GM18508 (cell line): ENCODE data around the gene SLC15A3.
"Not testable (repeated sequence)": the region's sequence is repeated elsewhere in the genome, so short reads cannot be mapped to it uniquely, and the experiment has no call there.

Experiments used
- ATAC-seq: cut with Tn5 transposase; IDR thresholded peaks from one replicate; pipeline ENCODE4 v1.9.1; 2021; ENCODE audit warnings: moderate number of reproducible peaks; ENCODE audit not compliant: insufficient read depth, unreplicated experiment

Gene SLC15A3

DNA sequence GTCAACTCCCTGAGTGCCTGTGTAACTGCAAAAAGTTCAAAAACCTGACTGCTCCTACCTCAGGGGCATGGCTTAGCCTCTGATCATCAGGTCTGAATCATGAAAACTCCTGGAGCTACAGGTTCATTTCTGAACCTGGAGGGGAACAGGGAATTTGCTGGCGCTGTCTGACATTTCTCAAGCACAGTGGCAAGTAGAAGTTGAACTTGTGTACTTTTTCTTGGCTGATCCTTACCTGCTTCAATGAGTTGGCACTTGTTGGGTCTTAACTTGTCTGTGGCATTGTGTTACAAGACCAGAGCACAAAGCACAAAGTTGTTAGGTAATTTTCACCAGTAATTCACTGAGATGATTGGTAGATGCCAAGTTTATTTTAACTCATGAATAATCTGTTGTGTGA is 34.7 kb downstream of the SLC15A3 start:
- no peak for ATAC-seq

DNA sequence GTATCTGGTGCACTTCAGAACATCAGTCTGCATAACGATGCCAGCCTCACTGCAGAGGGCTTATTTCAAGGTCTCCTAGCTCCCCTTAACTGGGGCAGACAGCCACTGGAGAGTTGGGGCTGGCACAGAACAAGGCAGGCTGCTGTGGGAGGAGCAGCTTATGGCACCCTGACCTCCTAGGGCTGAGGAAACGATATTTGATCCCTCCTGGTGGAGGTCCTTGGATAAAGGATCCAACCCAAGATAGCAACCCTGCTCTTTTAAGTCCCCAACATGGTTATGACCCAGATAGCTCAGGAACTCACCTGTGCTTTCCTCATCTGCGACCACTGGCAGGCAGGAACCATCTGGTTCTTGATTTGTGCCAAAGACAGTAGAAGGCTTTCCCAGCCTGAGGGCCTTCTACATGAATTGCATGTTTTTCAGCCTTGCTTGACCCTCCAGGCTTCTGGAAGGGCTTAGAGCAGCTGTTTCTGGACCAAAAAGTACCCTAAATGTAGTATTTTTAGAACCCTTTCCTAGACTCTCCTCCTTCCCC is 35.2 kb downstream of the SLC15A3 start:
- no peak for ATAC-seq

DNA sequence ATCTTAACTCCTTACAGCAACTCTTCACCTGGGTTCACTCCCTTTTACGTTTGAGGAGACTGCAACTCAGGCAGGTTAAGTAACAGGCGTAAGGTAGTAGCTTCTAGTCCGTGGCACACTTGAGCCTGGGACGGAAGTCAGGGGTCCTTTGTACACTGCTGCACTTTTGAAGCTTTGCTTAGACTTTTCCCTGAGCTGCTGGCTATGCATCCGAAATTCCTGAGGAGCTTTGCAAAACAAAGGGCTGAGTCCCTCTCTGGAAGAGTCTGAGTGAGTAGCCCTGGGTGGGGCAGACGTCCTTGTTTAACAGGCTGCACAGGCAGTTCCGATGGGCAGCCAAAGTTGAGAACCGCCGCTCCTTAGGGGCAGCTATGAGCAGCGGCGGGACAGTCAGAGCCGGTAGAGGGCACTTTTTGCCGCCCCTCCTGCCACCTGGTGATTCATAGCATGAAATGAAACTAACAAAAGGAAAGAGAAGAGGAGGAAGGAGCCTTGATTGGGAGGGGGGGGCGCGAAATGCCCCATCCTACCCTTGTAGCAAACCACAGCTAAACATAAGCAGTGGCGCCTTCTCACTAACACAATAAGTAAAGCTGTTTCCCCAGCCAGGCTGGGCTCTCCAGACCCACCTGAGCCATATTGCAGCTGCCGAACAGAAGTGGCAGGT is 36.6 kb downstream of the SLC15A3 start:
- no peak for ATAC-seq

DNA sequence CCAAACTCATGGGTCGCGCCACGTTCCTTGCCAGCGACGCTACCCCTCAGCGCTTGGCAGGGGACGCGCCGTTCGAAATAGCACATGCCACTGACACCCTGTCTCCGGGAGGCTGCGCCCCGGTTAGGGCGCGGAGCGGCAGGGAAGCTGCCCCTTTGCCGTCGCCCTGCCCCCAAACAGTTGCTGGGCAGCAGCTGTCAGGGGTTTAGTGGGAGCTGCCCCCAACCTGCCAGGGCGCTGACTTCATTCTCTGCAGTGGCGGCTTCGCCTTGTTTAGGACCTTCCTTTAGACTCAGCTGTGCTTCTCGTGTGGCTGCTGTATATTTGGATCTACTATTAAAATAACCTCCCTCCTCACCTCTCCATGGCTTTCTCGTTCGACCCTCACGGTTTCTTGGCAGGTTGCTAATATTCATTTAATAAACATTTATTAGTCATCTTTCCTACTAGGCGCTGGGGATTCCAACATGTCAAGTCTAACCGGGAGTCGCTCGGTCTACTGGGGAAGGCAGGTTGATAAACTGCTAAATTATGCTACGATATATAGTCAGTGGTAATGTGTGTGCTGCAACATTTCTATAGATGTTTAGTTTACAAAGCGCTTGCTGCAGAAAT is 37.2 kb downstream of the SLC15A3 start:
- no peak for ATAC-seq

DNA sequence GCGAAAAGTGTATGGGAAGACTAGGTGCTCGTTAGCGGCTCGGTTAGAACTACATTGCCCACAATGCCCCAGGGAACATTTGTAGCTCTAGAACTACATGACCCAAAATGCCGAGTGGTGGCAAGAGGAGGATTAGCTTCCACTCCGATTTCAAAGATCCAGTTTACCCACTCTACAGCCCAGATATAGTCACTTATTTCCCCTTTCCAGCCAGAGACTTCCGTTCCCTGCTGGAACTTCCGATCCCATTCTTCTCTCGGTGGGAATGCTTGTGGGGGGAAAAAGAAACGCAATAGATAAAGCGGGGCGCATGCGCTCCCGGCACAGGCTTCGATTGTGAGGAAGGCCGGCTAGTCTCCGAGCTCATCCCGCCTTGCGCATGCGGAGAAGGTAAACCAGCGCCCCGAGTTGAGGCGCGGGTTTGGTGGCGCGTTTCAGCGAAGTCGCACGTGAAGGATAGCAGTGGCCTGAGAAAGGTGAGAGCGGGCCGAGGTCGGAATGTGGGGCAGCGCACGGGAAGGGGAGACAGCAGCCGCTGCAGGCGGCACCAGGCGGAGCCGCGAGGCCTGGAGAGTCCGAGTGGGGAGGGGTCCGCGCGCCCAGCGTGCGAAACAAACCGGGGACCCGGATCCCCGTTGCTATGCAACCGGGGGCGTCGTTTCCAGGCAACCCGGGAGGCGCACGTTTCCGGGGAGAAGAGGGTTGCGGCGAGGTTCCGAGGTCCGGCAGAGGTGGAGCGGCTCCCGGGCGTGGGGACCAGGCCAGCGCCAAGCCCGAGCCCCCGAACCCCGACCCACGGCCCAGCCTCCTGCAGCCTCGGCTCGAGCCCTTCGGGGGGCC is 38.0 kb downstream of the SLC15A3 start, which contains the start of gene TMEM109:
Gene TMEM109 (plus strand): TSS at position 366 of the 840 bp plus-strand sequence. CDS start 5,536 bp downstream, outside the sequence.
- peak; percentile 27 for ATAC-seq

DNA sequence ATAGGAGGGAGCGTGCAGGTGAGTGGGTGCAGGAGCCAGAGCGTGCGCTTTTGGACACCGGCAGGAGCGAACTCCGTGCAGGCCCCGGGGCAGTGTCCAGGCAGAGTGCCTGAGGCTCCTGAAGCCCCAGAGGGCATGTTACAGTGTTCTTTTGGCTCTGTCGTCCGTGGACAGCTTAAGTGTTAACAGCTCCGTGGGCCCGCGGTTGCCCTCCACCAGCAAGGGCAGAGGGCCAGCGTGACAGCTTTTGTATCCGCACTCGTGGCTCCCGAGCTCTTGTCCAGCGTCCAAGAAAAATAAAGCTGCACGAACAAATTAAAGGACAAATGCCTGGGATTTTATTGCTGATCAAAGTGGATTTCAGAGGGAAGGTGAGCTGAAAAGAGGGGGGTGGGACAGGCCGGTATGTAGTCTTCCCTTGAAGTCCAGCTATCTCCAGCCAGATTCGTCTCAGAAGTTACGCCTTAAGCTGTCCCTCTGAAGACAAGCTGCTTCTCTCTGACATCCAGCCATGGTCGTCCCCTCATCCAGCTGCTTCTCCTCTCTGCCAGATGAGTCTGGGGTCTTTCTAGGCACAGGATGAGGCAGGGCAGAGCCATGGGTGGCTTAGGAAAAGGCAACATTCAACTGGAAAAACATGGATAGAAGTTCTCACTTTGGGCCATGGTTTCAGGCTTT is 39.0 kb downstream of the SLC15A3 start:
- no peak for ATAC-seq

DNA sequence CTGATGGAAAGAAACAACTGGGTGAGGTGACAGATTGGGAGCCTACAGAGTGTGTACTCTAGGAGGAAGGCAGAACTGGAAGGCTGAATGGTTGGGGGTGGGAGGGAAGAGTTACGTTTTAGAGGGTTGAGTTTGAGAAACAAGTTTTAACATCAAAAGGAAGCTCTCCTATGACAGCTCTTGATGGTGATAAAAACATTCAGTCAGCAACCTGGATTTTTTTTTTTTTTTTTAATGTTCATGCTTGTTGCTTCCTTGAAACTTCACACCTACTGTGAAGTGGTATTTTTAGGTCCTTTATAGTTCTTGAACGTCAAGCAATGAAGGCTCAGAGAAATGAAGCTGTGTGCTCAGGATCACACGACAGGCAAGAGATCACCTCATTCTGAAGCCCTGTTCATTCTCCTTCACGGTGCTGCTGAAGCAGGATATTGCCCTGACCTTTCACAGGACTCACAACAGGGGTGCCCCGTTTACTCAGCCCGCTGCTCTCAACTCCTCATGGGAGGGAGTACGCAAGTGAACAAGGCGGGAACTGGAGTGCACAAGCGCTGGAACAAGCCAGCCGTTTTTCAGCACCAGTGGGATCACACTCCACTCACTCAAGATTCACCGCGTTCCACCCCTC is 39.6 kb downstream of the SLC15A3 start:
- no peak for ATAC-seq

DNA sequence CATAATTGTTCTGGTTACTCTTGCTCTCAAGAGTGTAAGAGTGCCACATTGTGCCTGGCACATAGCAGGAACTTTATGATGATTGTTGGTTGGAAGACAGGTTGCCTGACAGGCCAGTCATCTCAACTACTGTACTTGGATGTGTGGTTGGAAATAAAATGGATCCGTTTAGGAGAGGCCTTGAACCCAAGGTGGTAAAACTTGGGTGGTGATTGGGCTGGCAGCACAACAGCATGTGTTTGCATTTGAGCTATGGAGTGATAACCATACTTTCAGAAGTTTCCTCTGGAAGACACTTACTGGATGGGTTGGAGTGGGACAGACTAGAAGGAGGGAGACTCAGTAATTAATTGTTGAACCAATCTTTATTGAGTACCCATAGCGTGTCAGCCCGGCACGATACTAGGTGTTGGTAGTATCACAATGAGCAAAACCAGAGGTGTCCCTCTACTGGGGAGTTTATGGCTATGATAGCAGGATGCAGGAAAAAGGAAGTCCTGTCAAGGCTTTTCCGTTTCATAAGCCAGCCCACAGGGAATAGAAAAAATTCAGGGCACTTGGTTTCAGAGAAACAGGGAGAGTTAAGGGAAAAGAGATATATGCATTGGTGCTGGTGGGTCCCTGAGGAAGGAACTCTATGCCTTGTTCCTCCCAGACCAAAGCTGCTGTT is 41.1 kb downstream of the SLC15A3 start:
- no peak for ATAC-seq

DNA sequence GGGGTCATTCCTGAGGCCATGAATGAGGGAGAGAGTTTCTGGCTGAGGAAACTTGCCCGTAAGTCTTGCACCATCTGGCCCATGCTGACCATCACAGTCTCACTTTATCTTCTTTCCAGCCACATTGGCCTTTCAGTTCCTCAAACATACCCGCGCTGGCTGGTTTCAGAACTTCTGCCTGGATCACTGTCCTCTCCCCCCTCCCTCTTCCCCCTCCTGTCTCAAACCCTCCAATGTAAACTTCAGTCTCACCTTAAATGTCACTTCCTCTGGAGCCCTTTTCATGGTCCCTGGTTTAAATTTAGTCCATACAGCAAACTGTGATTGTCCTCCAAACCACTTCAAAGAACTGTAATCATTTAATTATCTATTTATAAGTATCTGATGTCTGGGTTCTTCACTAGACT is 41.7 kb downstream of the SLC15A3 start:
- ATAC-seq = peak; percentile 27

DNA sequence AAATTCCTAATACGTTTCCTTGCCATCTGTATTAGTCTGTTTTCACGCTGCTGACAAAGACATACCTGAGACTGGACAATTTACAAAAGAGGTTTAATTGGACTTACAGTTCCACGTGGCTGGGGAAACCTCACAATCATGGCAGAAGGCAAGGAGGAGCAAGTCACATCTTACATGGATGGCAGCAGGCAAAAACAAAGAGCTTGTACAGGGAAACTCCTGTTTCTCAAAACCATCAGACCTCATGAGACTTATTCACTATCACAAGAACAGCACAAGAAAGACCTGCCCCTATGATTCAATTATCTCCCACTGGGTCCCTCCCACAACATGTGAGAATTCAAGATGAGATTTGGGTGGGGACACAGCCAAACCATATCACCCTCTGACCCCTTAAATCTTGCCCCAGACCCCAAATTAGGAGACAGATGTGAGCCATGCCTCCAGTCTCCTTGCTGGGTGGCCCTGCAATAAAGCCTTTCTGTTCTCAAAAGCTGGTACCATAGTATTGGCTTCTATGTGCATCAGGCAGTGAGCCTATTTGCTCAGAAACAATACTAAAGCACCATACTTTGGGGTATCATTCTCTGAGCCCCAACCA is 42.2 kb downstream of the SLC15A3 start:
- ATAC-seq = not testable (repeated sequence)

DNA sequence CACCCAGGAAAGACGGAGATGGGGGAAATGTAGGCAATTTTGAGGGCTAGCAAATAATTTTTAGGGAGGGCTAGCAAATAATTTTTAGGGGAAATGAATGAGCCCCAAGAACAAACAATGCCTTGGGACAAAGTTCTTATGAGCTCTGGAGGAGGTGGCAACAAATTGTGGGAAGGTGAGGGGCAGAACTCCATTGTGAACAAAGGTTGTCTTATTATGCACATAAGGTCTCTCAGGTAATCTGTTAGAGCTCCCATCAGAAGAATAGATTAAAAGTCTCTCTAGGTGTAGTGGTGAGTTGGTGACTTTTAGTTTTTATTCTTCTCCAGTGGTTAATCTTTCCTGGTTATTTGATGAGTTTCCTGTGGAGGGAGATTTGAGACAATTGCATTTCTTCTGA is 43.2 kb downstream of the SLC15A3 start:
- no peak for ATAC-seq

DNA sequence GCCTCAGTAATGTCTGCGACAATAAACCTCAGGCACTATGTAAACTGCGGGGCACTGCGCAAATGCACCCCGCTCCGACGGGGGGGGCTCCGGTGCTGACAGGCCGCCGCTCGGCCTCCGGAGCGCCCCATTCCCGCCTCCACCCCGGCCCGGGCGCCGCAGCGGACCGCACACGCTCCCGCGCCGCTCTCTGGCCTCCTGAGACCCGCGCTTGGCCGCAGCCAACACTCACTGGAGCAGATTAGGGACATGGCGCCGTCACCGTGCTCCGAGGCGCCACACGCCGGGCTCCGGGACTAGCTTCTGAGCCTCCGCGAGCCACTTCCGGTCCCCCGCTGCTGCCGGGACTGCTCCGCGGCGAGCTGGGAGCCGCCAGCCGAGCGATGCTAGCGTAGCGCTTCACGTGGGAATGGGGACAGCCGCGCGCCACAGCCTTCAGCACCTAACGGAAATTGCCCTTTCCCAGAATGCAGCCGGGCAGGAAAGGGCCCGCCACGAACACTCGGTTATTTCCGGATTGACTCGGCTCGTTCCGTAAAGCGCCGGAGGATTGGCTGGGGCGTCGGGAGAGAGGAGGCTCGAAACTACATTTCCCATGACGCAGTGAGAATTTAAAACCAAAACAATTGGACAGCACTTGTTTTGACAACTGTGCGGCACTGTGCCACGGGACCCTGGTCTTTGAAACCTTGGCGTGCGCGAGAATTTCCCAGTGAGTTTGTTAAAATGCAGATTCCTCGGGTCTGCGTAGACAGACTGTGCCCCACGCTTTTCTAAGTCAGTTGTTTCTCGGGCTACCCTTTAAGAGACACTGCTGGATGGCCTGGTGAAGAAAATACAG is 45.6 kb downstream of the SLC15A3 start, which contains the start of gene PRPF19:
Gene PRPF19 (minus strand): TSS at position 454 of the 841 bp plus-strand sequence. CDS start 203 bp downstream, at position 251.
- peak; percentile 49 for ATAC-seq

DNA sequence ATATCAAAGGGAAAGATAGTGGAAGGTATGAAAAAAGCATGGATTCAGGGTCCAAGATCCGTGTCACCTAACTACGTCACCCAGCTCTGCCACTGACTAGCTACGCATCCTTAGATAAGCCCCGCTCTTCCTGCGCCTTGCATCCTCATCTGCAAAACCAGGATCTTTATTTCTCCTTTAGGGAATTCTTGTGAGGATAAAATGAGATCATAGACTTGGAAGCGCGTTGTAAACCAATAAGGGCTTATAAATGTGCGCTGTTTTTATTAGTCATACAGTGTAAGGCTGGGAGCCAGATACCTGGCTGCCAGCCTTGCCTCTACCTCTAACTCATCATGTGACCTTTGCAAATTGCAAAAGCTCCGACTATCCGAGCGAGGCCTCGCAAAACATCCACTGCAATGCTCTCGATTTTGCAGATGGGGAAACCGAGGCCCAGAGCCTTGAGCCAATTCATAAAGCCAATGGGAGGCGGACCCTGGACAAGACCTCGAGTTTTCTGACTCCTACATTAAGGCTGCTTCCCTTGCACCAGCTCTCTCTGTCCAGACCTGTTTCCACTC is 46.3 kb downstream of the SLC15A3 start:
- ATAC-seq = no peak

DNA sequence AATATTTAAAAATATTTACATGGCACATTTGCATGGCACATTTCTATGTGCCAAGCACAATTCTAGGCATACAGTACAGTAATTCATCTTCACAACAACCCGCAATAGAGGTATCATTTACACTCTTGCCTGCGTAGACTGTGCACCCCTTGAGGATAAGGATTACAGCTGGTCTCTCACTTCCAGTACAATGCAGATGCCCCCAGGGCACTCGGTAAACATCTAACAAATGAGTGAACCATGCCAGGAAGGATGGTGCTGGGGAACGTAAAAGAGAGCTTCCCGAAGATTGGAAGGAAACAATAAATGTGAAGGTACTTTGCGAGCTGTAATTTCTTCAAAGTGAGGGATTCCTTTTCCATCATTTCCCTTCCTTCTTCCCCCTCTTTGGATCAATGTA is 46.9 kb downstream of the SLC15A3 start:
- ATAC-seq = no peak

DNA sequence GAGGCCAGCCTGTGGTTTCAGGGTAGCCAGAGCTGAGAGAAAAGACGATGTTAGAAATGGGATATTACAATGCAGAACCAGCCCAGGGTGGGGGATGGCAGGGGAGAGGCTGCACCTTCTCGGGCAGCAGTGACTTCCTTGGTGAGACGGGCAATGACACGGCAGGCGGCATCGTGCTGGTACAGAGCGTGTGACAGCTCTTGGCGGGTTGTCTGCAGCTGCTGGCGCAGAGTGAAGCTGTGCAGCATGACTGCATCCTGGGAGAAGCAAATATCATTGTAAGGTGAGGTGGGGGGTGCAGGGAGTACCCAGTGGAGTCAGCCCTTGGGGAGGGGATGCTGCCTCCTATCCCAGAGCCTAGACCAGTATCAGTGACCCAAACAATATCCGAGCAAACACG is 49.4 kb downstream of the SLC15A3 start:
- ATAC-seq = no peak

DNA sequence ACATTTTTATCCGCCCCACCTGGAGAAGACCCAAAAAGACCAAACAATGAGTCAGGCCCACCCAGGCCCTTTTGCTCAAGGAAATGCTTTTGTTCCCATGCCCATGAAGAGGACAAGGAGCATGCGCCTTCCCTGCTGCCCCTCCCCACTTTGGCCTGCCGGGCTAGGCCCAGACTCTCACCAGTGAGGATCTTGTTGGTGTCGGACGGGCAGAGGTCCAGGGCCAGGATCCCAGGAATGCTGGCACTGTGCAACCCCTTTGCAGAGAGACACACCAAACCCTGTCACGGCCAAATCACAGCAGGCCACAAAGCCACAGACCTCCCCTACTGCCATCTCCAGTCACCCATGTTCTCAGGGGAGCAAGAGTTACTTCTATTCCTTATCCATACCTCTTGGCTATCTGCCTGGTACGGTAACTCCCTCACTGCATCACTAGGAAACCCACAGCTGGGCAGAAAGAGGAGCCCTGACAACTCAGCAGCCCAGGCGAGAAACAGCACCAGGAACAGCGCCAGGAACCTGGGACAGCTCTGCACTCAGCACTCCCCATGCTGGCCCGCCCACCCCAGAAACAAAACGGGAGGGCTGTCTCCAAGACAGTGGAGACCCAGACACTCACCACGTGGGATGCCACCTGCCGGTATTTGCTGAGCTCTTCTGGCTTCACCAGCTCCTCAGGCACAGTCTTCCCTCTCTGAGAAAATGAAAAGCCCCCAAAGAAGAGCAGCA is 51.1 kb downstream of the SLC15A3 start:
- ATAC-seq = no peak

DNA sequence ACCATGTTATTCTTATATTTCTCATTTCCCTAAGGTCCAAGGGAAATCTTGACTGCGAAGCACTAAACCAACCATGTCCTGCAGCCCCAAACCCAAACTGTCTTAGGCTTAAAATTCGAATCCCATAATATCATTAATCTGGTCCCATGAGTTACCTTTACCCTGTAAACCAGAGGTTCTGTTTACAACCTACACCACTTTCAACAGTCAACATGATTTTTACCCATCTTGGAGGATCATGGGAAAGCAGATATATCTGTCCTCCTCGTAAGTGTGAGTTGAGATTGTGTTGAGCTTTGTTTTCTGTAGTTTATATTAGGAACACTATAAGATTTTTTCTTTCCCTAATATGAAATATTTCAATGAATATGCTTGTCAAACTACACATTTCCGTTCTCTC is 52.0 kb downstream of the SLC15A3 start:
- ATAC-seq = no peak
